HG03442 (cell line): ENCODE measurements around the gene DNAH1.
A peak's percentile ranks its signal among the peaks of the same experiment; 100 is the strongest.

ENCODE experiments used
- ATAC-seq: cut with Tn5 transposase; IDR thresholded peaks from one replicate; pipeline ENCODE4 v1.9.1; 2021; ENCODE audit warnings: mild to moderate bottlenecking, moderate library complexity; ENCODE audit not compliant: unreplicated experiment

DNAH1 gene

DNA sequence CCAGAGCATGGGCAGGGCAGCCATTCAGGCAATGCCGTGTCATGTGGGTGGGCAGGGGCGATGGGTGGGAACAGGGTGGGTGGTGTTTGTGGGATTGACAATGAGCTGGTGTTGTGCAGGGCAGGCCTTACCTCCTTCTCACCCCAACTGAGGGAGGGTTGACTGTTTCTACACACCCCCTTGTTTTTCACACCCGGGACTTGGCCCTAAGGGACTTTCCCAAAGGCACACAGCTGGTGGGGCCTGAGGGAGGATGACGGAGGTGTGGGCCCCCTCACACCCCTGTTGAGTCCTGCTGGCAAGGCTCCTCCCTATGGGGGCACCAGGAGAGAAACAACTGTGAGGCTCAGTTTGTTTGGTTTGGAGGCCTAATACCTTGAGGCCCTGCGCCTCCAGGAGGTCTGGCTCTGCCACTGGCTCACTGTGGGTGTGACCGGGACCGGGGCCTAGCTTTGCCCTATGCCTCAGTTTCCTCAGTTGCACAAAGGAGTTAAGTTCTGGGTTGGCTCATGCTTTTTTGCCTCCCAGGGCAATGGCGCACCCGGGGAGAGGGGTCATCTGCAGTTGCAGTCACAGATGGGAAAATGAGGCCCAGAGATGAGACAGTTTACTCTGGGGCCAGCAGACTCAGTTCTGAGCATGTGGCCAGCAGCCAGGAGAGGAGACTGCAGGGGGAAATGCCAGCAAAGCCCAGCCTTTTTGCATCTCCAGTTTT, 5.1 kb upstream of the DNAH1 start:
- peak; percentile 38 for ATAC-seq

DNA sequence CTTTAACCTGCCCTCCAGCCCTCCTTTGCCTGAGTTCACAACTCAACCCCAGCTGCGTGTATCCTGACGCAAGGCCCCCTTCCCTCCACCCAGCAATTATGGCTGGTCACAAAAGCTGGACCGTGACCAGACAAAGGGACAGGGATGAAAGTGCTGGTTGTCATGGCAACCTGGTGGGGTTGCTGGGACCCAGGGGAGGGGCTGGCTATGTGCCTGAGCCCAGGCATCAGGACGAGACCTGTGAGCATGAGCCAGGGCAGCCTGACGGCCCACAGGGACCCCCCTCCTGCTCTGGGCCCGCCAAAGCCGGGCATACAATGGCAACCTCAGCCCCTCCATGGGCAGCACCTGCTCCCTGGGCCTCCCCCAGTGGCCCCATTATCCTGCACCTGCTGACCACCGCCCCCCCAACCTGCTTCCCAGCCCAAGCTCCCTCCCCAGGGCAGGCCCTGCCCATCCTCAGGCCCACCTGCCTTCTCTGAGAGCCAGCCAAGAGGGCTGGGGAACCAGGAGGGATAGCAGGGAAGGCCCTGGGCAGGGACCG, 4.5 kb upstream of the DNAH1 start:
- no peak for ATAC-seq

DNA sequence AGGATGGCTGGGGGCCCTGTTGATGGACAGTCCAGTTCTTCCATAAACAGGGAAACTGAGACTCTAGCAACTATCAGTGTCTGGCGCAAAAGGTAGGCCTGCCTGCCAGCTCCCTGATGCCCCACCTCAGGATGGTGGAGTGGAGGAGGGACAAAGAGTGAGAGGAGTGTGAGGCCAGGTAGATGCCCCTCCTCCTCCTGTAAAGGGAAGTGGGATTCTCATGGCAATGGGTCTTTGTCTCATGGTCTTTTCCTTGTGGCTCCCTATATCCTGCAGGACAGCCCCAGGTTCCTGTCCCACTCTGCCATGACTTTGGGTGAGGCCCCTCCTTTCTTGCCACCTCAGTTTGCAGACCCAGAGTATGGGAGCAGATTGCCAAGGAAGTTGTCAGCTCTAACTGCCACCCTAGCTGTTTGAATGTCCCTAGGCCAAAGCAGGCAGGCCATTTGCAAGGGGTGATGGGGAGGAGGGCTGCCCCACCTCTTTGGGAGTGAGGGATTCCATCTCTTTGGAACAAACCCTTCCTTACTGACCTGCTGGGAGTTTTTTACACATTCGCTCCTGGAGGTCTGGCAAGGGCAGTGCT, 2.8 kb upstream of the DNAH1 start:
- ATAC-seq, result peak; percentile 4

DNA sequence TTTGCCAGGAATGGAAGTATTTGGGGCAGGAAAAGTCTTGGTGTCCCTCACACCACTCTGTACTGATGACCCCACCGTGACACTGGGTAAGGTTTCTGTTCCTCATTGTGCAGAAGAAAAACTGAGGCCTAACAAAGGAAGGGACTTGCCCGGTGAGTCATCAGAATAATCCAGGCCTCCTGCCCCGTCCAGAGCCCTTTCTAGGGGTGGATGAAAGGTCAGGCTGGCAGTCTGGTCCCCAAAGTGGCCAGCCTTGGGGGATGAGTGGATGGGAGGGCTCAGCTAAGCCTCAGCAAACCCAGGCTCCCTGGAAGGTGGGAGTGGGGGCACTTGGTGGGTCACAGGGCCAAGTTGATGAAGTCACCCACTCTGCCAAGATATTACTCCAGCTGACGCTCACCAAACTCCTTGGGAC, 2.3 kb upstream of the DNAH1 start:
- peak; percentile 93 for ATAC-seq

DNA sequence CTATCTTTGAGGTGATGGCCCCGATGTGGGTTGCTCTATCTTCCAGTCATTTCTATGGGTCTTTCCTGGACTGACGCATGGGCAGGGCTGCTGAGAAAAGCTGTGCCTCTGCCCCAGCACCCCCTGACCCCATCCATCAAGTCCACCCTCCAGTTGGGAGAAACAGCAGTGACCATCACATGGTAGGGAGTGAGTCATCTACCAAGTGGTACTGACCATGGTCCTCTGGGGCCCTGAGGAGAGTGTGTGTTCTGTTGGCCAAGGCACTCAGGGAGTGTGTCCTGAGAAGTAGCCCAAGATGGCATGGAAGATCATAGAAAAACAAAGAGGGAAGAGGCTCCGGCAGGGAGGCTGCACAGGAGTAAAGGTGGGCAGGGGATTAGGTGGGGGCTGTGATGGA, 1.6 kb upstream of the DNAH1 start:
- no peak for ATAC-seq

DNA sequence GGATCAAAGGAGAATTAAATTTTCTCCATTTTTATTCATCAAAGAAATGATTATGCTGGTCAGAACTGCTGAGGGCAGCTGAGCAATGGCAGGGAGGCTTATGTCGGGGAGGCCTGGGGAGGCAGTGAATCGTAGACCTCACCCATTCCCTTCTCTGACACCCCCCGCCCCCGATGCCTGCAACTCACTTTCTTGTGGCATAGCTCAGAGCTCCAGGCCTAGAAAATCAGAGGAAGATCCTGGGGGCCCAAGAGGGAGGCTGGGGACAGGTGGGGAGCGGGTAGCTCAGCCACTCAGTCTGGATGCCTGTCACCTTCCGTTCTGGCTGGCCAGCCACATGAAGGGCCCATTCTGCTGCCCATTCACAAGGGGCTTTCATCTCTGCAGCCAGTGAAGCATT, 1.1 kb upstream of the DNAH1 start:
- no peak for ATAC-seq

DNA sequence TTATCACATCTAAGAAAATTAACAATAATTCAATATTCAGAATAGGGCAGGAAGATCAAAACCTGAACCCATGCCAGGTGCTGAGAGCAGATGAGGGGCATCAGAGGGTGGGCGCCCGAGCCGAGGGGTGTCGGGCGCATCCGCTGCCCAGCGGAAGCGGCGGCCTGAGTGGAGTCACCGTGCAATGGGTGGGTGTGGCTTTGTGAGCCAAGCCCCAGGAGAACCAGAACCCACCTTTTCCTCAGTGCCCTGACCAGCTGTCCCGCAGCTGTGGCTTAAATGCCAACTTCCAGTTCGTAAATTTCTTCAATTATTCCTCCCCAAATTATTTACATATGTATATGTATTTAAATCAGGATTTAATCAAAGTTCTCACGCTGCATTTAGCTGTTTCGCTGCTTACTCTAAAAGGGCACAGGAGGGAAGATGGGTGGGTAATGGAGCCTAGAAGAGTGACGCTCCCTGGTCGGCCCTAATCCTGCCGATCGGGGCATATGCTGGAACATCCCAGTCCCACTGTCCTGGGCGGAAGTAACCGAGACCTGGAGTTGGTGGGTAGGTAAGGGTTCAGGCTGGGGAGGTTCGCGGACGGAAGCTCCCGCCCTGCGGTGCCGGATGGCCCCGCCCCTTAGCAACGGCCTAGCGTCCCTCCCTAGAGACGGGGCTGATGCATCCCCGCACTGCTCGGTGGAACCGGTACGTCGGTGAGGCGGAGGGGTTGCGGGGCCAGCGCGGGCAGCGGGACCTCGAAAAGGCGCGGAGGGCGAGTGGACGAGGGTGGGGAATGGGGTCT, 1.3 kb downstream of the DNAH1 start:
- no peak for ATAC-seq

DNA sequence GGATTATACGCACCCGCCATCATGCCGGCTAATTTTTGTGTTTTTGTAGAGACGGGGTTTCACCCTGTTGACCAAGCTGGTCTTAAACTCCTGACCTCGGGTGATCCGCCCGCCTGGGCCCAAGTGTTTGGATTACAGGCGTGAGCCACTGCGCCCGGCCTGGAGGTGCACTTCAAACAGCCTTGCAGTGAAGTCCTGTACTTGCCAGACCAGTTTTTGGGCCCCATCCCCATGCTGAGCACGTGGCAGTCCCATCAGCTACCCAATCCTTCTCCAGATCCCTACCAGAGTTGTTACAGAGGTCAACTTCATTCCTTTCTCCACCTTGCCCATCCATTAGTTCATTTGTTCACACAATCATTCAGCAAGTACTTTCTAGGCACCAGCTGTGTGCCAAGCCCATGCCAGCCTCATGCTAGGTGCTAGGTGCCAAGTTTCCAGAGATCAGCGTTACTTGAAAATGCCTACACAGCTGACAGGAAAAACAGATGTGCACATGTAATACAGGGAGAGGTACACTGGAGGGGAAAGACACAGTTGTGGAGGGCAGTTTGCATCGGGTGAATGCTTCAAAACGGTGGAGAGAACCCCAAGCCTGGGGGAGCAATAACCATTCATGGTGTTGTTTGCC, 2.2 kb downstream of the DNAH1 start:
- no peak for ATAC-seq

DNA sequence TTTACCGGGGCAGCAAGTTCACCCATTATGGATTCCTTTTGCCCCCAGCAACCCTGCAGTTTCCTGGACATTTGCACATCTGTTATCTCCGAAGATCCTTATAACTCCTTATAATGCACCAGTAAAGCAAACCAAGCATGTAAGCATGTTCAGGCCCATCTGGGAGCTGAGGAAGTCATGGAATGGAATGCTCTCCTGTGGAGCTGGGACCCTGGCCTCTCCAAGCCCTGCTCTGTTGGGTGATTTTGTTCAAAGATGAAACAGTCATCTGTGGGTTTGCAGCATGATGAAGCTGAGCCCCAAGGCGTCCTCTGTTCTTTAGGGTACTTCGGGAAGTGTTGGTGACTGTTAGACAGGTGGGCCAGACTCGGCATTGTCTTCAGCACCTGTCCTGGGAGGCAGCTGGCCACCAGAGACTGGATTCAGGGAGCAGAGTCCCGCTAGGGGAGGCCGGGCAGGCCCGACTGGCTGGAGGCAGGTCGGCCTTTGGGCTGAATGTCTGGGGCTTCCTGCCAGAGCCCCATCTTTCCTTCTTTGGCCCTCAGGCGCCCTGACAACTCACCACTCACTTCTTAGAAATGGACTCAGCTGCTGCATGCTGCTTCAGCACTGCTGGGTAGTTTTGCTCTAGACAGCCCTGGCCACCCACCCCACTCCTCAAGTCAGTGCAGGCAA, 3.9 kb downstream of the DNAH1 start:
- no peak for ATAC-seq

DNA sequence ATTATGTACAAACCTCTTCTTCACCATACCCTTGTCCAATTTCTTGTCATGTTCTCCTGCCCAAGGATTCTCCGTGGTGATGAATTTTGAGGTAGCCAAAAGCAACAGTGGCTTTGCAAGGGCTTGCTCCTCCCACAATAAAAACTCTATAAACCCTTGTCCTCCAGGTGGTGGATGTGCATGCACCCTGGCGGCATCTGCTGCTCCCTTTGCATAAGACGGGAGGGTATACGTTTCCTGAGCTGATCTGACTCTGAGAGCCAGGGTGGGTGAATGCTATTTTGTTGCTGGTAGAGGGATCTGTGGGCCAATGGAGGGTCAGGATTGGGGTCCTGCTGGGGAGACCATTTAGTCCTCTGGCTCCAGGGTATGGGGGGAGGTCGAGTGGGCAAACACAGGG, 5.4 kb downstream of the DNAH1 start:
- no peak for ATAC-seq

DNA sequence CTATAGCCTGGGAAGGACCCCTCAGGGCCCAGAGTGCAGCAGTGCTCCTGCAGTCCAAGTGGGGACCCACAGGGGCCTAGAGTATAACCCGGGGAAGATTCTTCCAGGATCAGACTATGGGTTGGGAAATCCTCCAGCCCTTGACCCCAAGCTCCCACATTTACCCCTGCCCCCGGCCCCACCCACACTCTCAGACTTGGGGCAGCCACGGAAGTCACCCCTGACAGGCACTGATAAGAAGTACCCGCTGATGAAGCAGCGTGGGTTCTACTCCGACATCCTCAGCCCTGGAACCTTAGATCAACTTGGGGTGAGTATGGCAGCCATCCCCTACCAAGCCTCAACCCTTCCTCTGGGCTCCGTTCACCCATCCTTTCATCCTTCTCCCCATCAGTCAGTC, 6.3 kb downstream of the DNAH1 start:
- ATAC-seq, result no peak

DNA sequence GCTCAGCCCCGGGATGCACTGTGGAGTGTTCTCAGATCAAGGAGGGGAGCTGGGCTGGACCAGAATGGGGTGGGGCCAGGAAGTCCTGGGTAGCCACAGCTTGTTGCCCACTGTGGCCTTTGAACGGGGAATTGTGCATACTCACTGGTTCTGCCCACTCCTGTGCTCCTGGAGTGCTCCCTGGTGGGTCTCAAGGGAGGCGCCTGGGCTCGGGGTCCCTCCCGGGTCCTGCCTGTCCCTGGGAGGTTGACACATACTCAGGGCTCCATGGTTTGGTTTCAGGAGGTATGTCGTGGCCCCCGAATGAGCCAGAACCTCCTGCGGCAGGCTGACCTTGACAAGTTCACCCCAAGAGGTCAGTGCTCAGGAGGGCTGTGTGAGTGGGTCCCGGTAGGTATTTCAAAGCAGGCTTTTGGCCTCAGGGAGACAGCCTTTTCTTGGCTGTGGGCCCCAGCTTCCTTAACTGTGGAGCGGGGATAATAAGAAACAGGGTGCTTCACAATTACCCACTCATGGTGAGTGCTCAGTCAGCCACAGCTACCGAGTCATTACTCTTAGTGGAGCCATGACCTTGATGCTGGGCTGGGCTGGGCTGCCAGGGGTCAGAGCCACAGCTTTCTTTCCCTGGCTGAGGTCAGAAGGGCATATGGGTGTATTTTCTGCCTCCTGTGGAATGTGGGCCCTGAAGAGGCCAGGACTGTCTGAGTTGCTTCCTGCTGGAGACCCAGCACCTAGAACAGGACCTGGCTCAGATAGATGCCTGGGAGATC, 7.6 kb downstream of the DNAH1 start:
- ATAC-seq, result no peak

DNA sequence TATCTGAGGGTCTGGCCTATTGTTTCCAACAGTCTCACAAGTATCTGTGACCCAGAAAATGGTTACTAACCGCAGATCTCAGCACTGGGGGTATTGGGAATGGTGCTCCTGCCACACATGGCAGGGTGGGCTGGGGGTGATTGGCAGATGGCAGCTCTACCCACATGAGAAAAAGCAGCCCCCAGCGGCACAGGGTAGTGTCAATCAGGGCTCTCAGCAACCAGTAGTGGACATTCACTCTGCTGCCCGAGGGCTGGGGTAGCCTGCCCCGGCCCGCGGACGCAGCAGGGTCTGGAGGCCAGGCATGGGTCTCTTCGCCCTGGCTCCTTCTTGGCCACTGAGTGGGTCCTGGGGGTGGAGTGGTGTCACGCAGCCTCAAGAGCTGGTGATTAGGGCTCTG, 8.6 kb downstream of the DNAH1 start:
- ATAC-seq, result no peak

DNA sequence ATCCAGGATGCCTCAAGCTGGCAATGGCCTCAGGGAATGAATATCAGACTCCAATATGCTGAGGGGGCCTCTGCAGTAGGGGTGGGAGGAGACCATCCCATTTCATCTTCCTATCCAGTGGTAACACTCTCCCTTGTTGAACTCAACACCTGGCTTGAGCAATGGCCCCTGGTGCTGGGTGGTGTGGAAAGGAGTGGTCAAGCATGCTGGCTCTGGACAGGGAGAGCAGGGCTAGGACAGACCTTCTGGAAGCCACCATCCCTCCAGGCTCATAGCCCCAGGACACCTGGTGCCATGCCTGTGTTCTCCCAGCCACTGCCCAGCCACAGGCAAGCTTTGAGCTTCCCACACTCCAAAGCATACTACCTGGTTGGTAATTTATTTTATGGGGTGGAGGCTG, 9.6 kb downstream of the DNAH1 start:
- ATAC-seq, result no peak

DNA sequence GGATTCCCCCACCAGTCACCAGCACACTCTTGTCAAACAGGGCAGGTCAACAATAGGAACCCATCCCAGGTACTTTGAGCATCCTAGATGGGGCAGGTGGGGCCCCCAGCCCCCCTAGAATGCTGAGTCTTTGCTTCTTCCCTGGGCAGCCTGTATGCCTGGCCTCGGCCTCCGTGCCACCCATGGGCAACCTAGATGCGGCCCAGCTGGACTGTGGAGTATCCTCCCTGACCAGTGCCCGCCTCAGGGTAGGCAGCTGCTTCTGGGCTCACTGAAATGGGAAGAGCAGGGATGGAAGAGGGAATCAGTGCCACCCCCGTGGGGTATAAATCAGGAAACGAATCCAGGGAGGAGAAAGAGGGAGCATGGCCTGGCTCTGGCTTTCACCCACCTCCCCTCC, 10.9 kb downstream of the DNAH1 start:
- ATAC-seq, result no peak

DNA sequence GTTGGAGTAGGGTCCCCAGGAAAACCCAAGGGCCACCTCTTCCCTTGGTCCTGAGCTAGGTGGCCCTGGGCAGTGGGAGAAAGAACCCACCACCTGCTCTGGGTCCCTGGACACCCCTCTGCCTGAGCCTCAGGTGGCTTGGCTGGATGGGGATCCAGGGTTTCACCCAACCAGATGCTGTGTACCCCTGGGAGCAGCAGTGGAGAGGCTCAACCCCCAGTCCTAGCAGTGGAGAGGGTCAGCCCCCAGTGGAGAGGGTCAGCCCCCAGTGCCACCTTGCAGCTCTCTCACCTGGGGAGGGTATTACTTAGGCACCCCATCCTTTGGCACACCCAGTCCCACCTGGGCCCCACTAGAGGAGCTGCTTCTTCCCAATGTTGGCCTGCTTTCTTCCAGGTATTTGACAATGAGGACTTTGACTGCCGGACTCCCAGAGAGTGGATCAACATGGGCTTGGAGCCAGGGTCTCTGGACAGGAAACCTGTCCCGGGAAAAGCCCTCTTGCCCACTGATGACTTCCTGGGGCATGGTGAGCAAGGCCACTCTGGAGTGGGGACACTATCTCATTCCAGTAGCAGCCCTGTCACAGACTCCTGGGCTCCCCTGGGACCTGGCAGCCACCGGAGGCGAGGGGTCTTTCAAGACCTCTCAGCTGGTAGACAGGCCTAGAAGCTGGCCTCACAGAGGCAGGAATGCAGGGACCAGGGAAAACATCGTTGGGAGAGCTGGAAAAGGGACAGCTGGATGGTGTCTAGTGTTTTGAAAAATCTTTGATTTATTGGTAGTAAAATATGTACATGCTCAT, 11.6 kb downstream of the DNAH1 start:
- ATAC-seq, result no peak

DNA sequence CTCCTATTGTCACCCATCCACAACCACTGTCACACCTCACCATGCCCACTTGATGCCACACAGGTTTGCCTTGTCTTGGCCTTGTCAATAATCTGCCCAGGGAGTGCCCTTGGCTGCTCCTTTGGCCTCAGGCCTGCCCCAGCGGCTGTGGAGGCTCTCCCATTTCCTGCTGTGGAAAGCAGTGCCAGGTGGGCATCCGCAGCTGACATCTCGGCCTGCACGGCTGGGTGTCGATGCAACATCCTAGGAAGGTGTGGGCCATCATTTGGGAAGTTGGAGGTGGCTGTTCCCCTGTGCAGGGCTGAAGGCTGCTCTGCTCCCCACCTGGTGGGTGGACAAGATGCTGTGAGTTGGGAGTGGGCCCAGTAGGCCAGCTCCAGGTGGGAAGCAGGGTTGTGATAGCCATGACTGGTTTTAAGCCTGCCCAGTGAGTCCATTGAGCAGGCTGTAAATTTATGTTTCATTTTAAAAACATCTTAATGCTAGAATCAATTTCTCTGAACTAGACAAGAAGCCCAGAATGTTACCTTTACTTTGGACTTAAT, 12.5 kb downstream of the DNAH1 start:
- no peak for ATAC-seq

DNA sequence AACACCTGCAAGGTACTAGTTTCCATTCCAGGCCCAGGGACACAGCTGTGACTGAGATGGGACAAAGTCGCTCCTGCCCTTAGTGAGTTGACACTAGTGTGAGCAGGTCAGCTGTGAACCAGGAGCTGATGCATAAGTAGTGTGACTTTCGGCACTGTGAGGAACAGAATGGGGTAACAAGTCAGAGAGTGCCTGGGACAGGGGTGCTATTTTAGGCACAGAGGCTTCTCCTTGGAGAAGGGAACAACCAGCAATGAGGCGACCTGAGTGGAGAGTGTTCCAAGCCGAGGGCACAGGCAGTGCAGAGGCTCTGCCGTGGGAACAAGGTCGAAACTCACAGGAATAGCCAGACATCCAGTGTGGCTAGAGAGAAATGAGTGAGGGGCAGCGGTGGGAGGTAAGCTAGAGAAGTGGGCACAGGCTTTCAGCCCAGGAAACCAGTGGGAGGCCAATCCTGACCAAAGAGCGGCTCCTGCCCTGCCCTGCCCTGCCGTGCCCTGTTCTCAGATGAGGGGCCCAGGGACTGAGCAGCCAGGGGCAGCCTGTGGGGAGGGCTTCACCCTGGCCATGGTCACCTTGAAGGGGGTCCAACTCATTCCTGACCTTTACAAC, 14.2 kb downstream of the DNAH1 start:
- ATAC-seq, result no peak

DNA sequence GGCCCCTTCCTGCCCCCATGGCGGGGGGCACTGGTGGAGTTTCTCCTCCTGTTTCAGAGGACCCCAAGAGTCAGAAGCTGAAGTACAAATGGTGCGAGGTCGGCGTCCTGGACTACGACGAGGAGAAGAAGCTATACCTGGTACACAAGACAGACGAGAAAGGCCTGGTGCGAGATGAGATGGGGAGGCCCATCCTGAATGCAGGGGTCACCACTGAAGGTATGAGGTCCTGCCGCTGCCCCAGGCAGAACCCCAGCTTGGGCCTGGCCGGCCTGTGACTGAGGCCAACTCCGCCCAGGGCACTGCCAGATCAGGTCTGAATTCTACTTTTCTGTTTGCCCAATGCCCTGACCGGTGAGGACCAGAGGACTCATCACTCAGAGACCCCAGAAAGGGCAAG, 15.0 kb downstream of the DNAH1 start:
- ATAC-seq, result no peak
